HEK293 (cell line): ENCODE measurements around the gene POU2AF1.

Source experiments
- CTCF ChIA-PET: fragments of 350-600 bp; formaldehyde crosslinking; extraction: SDS; loops from one replicate; lab custom pipeline; 2021; ENCODE audit warnings: antibody characterized with exemption; lab: Yijun Ruan, JAX
- POLR2A ChIA-PET: fragments of 300-600 bp; formaldehyde crosslinking; extraction: SDS; loops from one replicate; lab custom pipeline; 2020; ENCODE audit warnings: antibody characterized with exemption, inconsistent platforms; lab: Yijun Ruan, JAX
- H3K27ac ChIP-seq: fragments of 200-500 bp; sonication (Bioruptor generic); 2 replicates; pipeline ENCODE4 v1.5.1; 2014; ENCODE audit warnings: low read depth, low read length, control low read depth, inconsistent platforms; ENCODE audit errors: extremely low read depth
- H3K36me3 ChIP-seq, 2 experiments: fragments of 200-500 bp in 1 of 2; sonication (Bioruptor generic) in 1 of 2; 1 replicate in 1 of 2; 2 replicates in 1 of 2; pipeline ENCODE4 v1.5.1; 2014 to 2017; ENCODE audit warnings: inconsistent platforms in 2 of 2, low read length in 2 of 2; ENCODE audit not compliant: control insufficient read depth in 2 of 2, insufficient read depth in 1 of 2
- H3K4me1 ChIP-seq: fragments of 200-500 bp; sonication (Bioruptor generic); 2 replicates; pipeline ENCODE4 v1.5.1; 2014; ENCODE audit warnings: mild to moderate bottlenecking, low read length, inconsistent platforms; ENCODE audit not compliant: control insufficient read depth, insufficient read depth
- H3K4me3 ChIP-seq: 2 replicates; pipeline ENCODE4 v1.5.1; 2011; ENCODE audit warnings: low read depth, mild to moderate bottlenecking, control low read depth, low read length, moderate library complexity
- H3K9me3 ChIP-seq: fragments of 200-500 bp; sonication (Bioruptor generic); 2 replicates; pipeline ENCODE4 v1.5.1; 2014; ENCODE audit warnings: low read depth, low read length, inconsistent platforms; ENCODE audit not compliant: control insufficient read depth, insufficient read depth
- BCL11B ChIP-seq: fragments of 450-650 bp; formaldehyde crosslinking; IDR thresholded peaks from 2 replicates; pipeline ENCODE4 v1.5.1; 2016; ENCODE audit warnings: low read depth, missing biosample characterization, missing genetic modification characterization
- BCL6B ChIP-seq: fragments of 450-650 bp; formaldehyde crosslinking; IDR thresholded peaks from 2 replicates; pipeline ENCODE4 v1.5.1; 2017; ENCODE audit warnings: missing biosample characterization, missing genetic modification characterization
- FEZF1 ChIP-seq: fragments of 450-650 bp; formaldehyde crosslinking; IDR thresholded peaks from 2 replicates; pipeline ENCODE4 v1.5.1; 2016; ENCODE audit warnings: missing biosample characterization, missing genetic modification characterization
- KLF9 ChIP-seq: fragments of 450-650 bp; formaldehyde crosslinking; IDR thresholded peaks from 2 replicates; pipeline ENCODE4 v1.5.1; 2016; ENCODE audit warnings: missing biosample characterization, missing genetic modification characterization, low read depth
- MZF1 ChIP-seq: fragments of 450-650 bp; formaldehyde crosslinking; IDR thresholded peaks from 2 replicates; pipeline ENCODE4 v1.5.1; 2017; ENCODE audit warnings: missing biosample characterization, missing genetic modification characterization, borderline replicate concordance
- REST ChIP-seq: fragments of 450-650 bp; formaldehyde crosslinking; IDR thresholded peaks from 2 replicates; pipeline ENCODE4 v1.5.1; 2016; ENCODE audit warnings: missing biosample characterization, missing genetic modification characterization
- SCRT1 ChIP-seq: fragments of 450-650 bp; formaldehyde crosslinking; IDR thresholded peaks from 2 replicates; pipeline ENCODE4 v1.5.1; 2016; ENCODE audit warnings: missing biosample characterization, missing genetic modification characterization, borderline replicate concordance
- TCF7L2 ChIP-seq: IDR thresholded peaks from 2 replicates; pipeline ENCODE4 v1.6.1; 2011; ENCODE audit warnings: low read depth, mild to moderate bottlenecking, inconsistent platforms, low read length, moderate library complexity, borderline replicate concordance
- TRIM28 ChIP-seq: IDR thresholded peaks from 2 replicates; pipeline ENCODE4 v1.6.1; 2011; ENCODE audit warnings: low read length, control low read depth, borderline replicate concordance
- ZBTB44 ChIP-seq: fragments of 450-650 bp; IDR thresholded peaks from 2 replicates; pipeline ENCODE4 v1.5.1; 2018; ENCODE audit warnings: missing biosample characterization, mild to moderate bottlenecking, missing genetic modification characterization
- ZBTB6 ChIP-seq: fragments of 450-650 bp; formaldehyde crosslinking; IDR thresholded peaks from 2 replicates; pipeline ENCODE4 v1.5.1; 2017; ENCODE audit warnings: missing biosample characterization, missing genetic modification characterization
- ZEB2 ChIP-seq: fragments of 450-650 bp; formaldehyde crosslinking; IDR thresholded peaks from 2 replicates; pipeline ENCODE4 v1.5.1; 2016; ENCODE audit warnings: missing biosample characterization, missing genetic modification characterization
- ZNF157 ChIP-seq: fragments of 450-650 bp; formaldehyde crosslinking; IDR thresholded peaks from 2 replicates; pipeline ENCODE4 v1.5.1; 2016; ENCODE audit warnings: missing biosample characterization, missing genetic modification characterization
- ZNF169 ChIP-seq: fragments of 450-650 bp; formaldehyde crosslinking; IDR thresholded peaks from 2 replicates; pipeline ENCODE4 v1.5.1; 2016; ENCODE audit warnings: missing biosample characterization, missing genetic modification characterization
- ZNF335 ChIP-seq: fragments of 450-650 bp; formaldehyde crosslinking; conservative IDR thresholded peaks from 2 replicates; pipeline ENCODE4 v1.5.1; 2016; ENCODE audit warnings: missing biosample characterization, missing genetic modification characterization
- ZNF558 ChIP-seq: fragments of 450-650 bp; formaldehyde crosslinking; IDR thresholded peaks from 2 replicates; pipeline ENCODE4 v1.5.1; 2016; ENCODE audit warnings: missing biosample characterization, missing genetic modification characterization
- ZNF580 ChIP-seq: fragments of 450-650 bp; formaldehyde crosslinking; IDR thresholded peaks from 2 replicates; pipeline ENCODE4 v1.5.1; 2016; ENCODE audit warnings: missing biosample characterization, missing genetic modification characterization
- ZNF621 ChIP-seq: fragments of 450-650 bp; formaldehyde crosslinking; IDR thresholded peaks from 2 replicates; pipeline ENCODE4 v1.5.1; 2017; ENCODE audit warnings: missing biosample characterization, missing genetic modification characterization
- ZNF639 ChIP-seq: fragments of 450-650 bp; formaldehyde crosslinking; IDR thresholded peaks from 2 replicates; pipeline ENCODE4 v1.5.1; 2016; ENCODE audit warnings: missing biosample characterization, missing genetic modification characterization
- ZNF76 ChIP-seq: fragments of 450-650 bp; formaldehyde crosslinking; IDR thresholded peaks from 2 replicates; pipeline ENCODE4; 2016; ENCODE audit warnings: low read depth, missing biosample characterization, missing genetic modification characterization, borderline replicate concordance
- ZNF837 ChIP-seq: fragments of 450-650 bp; formaldehyde crosslinking; IDR thresholded peaks from 2 replicates; pipeline ENCODE4 v1.5.1; 2016; ENCODE audit warnings: missing biosample characterization, missing genetic modification characterization
- ZNF843 ChIP-seq: fragments of 450-650 bp; formaldehyde crosslinking; IDR thresholded peaks from 2 replicates; pipeline ENCODE4 v1.5.1; 2016; ENCODE audit warnings: missing biosample characterization, missing genetic modification characterization
- ZXDB ChIP-seq: fragments of 450-650 bp; formaldehyde crosslinking; IDR thresholded peaks from 2 replicates; pipeline ENCODE4 v1.5.1; 2016; ENCODE audit warnings: missing biosample characterization, missing genetic modification characterization

The POU2AF1 gene

GRCh38 chr11:111352231-111352746, 26.8 kb downstream of the POU2AF1 start (continued):
- TF ChIP-seq REST (tag by site-specific recombination) (no peak), BCL6B (tag by site-specific recombination) (no peak), BCL11B (no peak), ZNF157 (tag by site-specific recombination) (no peak), ZXDB (no peak)
- TF ChIP-seq, all 188 proteins: peak for 0

GRCh38 chr11:111351374-111352055, 27.6 kb downstream of the POU2AF1 start:
- no peaks in the 10 kb centered on the region for H3K4me1 ChIP-seq
- TF ChIP-seq TRIM28: peak; percentile 92
- peak; percentile 35; the same call in 1 of the 2 replicates for TF ChIP-seq FEZF1 (tag by site-specific recombination)
- TF ChIP-seq ZNF843 (tag by site-specific recombination): peak; percentile 60
- 0 out of 2 replicates have a peak, but pooled peaks have one; percentile 27 for TF ChIP-seq TCF7L2
- 0 out of 2 replicates have a peak, but pooled peaks have one; percentile 37 for TF ChIP-seq ZNF335 (tag by site-specific recombination)
- TF ChIP-seq ZNF76 (tag by site-specific recombination): no peak
- no peak for TF ChIP-seq KLF9 (tag by site-specific recombination)
- 0 out of 2 replicates have a peak, but pooled peaks have one; percentile 62 for TF ChIP-seq ZBTB44 (tag by site-specific recombination)
- TF ChIP-seq SCRT1 (tag by site-specific recombination): no peak
- peak; percentile 66; the same call in 1 of the 2 replicates for TF ChIP-seq MZF1 (tag by site-specific recombination)
- TF ChIP-seq, all 188 proteins: peak for 7
- H3K27ac ChIP-seq: no peak overlapping the region
- H3K36me3 ChIP-seq: no peaks in the 10 kb centered on the region
- ChIA-PET CTCF (interaction anchor here (0.6 kb wide), 1 partner anchor 45 kb away, joined by 3 read pairs; no protein-coding TSS in a partner anchor), POLR2A (interaction anchor here (0.5 kb wide), 1 partner anchor 15 kb away, joined by 4 read pairs; no protein-coding TSS in a partner anchor)
- H3K4me3 ChIP-seq: no peak overlapping the region
- no peaks in the 10 kb centered on the region for H3K9me3 ChIP-seq

- H3K4me3 ChIP-seq: no peak overlapping the region
- H3K27ac ChIP-seq: no peak overlapping the region
- H3K36me3 ChIP-seq: no peaks in the 10 kb centered on the region
- CTCF ChIA-PET: no interaction called here
- H3K4me1 ChIP-seq: no peaks in the 10 kb centered on the region
- POLR2A ChIA-PET: interaction anchor here (0.5 kb wide), 1 partner anchor 15 kb away, joined by 4 read pairs; no protein-coding TSS in a partner anchor
- H3K9me3 ChIP-seq: no peaks in the 10 kb centered on the region
- TF ChIP-seq ZNF169 (tag by site-specific recombination) (no peak), ZNF558 (no peak), ZNF621 (tag by site-specific recombination) (no peak), ZNF580 (tag by site-specific recombination) (no peak), ZBTB6 (tag by site-specific recombination) (no peak), ZEB2 (no peak), ZNF837 (tag by site-specific recombination) (no peak), ZNF639 (no peak)
These were observed 28.3 kb downstream of the POU2AF1 start for GRCh38 chr11:111350811-111351210.
